Mesothelial cell of epicardium (in vitro differentiated cells): ENCODE data around the gene MAPK4. TPM values are rescaled to one million over a fixed set of nuclear protein-coding genes. Genes with fewer than 3 reads are reported as not detected.

Source experiments
- DNase-seq, 2 experiments: peaks; one replicate each; pipeline ENCODE4 v3.0.0; 2021; ENCODE audit warnings: low spot score in 2 of 2; ENCODE audit not compliant: unreplicated experiment in 2 of 2
- H3K27ac Mint-ChIP-seq: 2 replicates; pipeline ENCODE4 v1.8.0; 2021; ENCODE audit warnings: mixed read lengths
- H3K27me3 Mint-ChIP-seq: 2 replicates; pipeline ENCODE4 v1.8.0; 2021; ENCODE audit warnings: low read depth, mixed read lengths
- H3K36me3 Mint-ChIP-seq: 2 replicates; pipeline ENCODE4 v1.8.0; 2021; ENCODE audit warnings: mixed read lengths
- H3K4me1 Mint-ChIP-seq: 2 replicates; pipeline ENCODE4 v1.8.0; 2021; ENCODE audit warnings: mixed read lengths
- H3K4me3 Mint-ChIP-seq: 2 replicates; pipeline ENCODE4 v1.8.0; 2021; ENCODE audit warnings: mild to moderate bottlenecking, moderate library complexity, mixed read lengths
- H3K9me3 Mint-ChIP-seq: 2 replicates; pipeline ENCODE4 v1.8.0; 2021; ENCODE audit warnings: mixed read lengths
- CTCF ChIP-seq: fragments of 200-600 bp; sonication (generic); IDR thresholded peaks from one replicate; pipeline ENCODE4 v1.5.0; 2021; ENCODE audit warnings: antibody characterized with exemption; ENCODE audit not compliant: unreplicated experiment
- total RNA-seq: library from RNA; stranded (reverse); gene quantifications from 3 replicates; pipeline ENCODE4 v1.2.1, GENCODE V29; 2021

Gene MAPK4
- total RNA-seq, 1 donor from 2014 or later = 6.3 TPM

GRCh38 chr18:50719471-50720324, 159.8 kb downstream of the MAPK4 start:
- Mint-ChIP-seq H3K4me1 (peaks cover 14% of the 10 kb centered on the region), H3K27me3 (no peaks in the 10 kb centered on the region), H3K9me3 (peaks cover 7% of the 10 kb centered on the region), H3K4me3 (no peak overlapping the region), H3K27ac (no peak overlapping the region), H3K36me3 (peaks cover 17% of the 10 kb centered on the region)
- DNase-seq = no peak
- no peak for TF ChIP-seq CTCF

GRCh38 chr18:50720325-50720674, 160.4 kb downstream of the MAPK4 start:
- TF ChIP-seq CTCF = no peak
- H3K9me3 Mint-ChIP-seq = peaks cover 7% of the 10 kb centered on the region
- H3K27ac Mint-ChIP-seq = no peak overlapping the region
- H3K4me1 Mint-ChIP-seq = peaks cover 18% of the 10 kb centered on the region
- DNase-seq = no peak
- H3K4me3 Mint-ChIP-seq = no peak overlapping the region
- no peaks in the 10 kb centered on the region for H3K27me3 Mint-ChIP-seq
- peaks cover 15% of the 10 kb centered on the region for H3K36me3 Mint-ChIP-seq

GRCh38 chr18:50721006-50721405, 161.1 kb downstream of the MAPK4 start:
- Mint-ChIP-seq H3K36me3 (peaks cover 10% of the 10 kb centered on the region), H3K27me3 (no peaks in the 10 kb centered on the region), H3K9me3 (peaks cover 3% of the 10 kb centered on the region), H3K4me1 (peaks cover 18% of the 10 kb centered on the region), H3K27ac (no peak overlapping the region), H3K4me3 (no peak overlapping the region)
- DNase-seq = no peak
- no peak for TF ChIP-seq CTCF

GRCh38 chr18:50721451-50722120, 161.7 kb downstream of the MAPK4 start:
- no peak overlapping the region for H3K4me3 Mint-ChIP-seq
- TF ChIP-seq CTCF = no peak
- peaks cover 18% of the 10 kb centered on the region for H3K4me1 Mint-ChIP-seq
- H3K27ac Mint-ChIP-seq = no peak overlapping the region
- no peaks in the 10 kb centered on the region for H3K27me3 Mint-ChIP-seq
- H3K36me3 Mint-ChIP-seq = peaks cover 5% of the 10 kb centered on the region
- DNase-seq = no peak
- H3K9me3 Mint-ChIP-seq = no peaks in the 10 kb centered on the region

- peaks cover 23% of the 10 kb centered on the region for H3K4me1 Mint-ChIP-seq
- no peak for DNase-seq
- no peak overlapping the region for H3K4me3 Mint-ChIP-seq
- H3K9me3 Mint-ChIP-seq = no peaks in the 10 kb centered on the region
- peaks cover 2% of the 10 kb centered on the region for H3K36me3 Mint-ChIP-seq
- no peak for TF ChIP-seq CTCF
- no peak overlapping the region for H3K27ac Mint-ChIP-seq
- no peaks in the 10 kb centered on the region for H3K27me3 Mint-ChIP-seq
These were observed 162.4 kb downstream of the MAPK4 start for GRCh38 chr18:50722311-50722710.
